Thyroid gland (tissue), 4 donors: ENCODE data around the gene KPRP.

Source experiments
- CTCF ChIP-seq, 6 experiments: fragments of 200-600 bp in 3 of 6; fragments of 450-650 bp in 3 of 6; sonication (generic) in 3 of 6; IDR thresholded peaks; one replicate each; pipeline ENCODE4 v1.5.1; 2016 to 2019; ENCODE audit warnings: antibody characterized with exemption in 6 of 6, mild to moderate bottlenecking in 2 of 6, inconsistent platforms in 1 of 6, moderate library complexity in 1 of 6
- POLR2A ChIP-seq, 2 donors: fragments of 450-650 bp; IDR thresholded peaks; one replicate each; pipeline ENCODE4 v1.6.1; 2017; ENCODE audit warnings: antibody characterized with exemption in 2 of 2, mild to moderate bottlenecking in 2 of 2, moderate library complexity in 1 of 2

DNA sequence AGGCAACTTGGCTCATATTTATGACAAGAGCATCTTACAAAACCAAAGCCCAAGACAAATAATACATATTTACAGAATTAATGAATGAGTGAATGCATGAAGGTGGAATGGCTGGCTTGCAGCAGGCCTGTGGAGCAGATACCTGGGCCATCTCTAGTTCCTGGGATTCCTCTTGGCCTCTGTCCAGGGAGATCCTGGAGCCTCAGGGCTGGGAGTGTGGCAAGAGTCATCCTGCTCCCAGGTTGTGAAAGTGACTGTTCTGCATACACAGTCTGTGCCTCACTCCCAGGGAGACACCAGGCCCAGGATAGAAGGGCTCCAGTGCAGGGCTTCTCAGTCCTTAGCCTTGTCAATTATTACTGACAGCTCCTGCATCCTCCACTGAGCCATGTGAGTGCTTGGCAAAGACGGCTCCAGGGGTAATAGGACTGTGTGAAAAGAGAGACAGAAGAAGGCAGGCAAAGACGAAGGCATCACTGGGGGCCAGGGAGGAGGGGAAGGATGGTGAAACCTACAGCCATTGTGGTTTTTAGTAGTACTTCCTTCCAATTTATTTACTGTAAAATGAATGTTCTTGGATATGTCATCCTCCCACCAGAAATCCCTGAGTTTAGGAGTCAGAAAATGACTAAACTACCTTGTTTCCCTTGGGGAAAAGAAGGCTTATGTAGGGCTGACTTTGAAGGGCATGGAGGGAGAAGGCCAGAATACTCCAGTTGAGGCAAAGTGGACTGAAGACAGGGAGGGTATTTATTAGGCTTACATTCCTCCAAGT is 14.3 kb upstream of the KPRP start:
- TF ChIP-seq CTCF (IDR thresholded peaks at IDR 0.05) (no peak), POLR2A (IDR thresholded peaks at IDR 0.05) (no peak)
